Choroid plexus epithelial cell (primary cell): Measurements from ENCODE around the gene WTAP.
"Not testable (repeated sequence)": the region's sequence is repeated elsewhere in the genome, so short reads cannot be mapped to it uniquely, and the experiment has no call there.

Source experiments
- DNase-seq: peaks from one replicate; pipeline ENCODE4 v3.0.0-alpha.2; 2010; ENCODE audit warnings: low read depth
- H3K4me3 ChIP-seq: 2 replicates; pipeline ENCODE4 v1.5.1; 2011; ENCODE audit warnings: low read depth, mild to moderate bottlenecking, control low read depth, low read length, moderate library complexity
- TF ChIP-seq, protein P1 (sequence below): conservative IDR thresholded peaks from 2 replicates; pipeline ENCODE4 v1.5.1; 2011; ENCODE audit warnings: low read depth, mild to moderate bottlenecking, control low read depth, inconsistent platforms, low read length, moderate library complexity

Gene WTAP

DNA sequence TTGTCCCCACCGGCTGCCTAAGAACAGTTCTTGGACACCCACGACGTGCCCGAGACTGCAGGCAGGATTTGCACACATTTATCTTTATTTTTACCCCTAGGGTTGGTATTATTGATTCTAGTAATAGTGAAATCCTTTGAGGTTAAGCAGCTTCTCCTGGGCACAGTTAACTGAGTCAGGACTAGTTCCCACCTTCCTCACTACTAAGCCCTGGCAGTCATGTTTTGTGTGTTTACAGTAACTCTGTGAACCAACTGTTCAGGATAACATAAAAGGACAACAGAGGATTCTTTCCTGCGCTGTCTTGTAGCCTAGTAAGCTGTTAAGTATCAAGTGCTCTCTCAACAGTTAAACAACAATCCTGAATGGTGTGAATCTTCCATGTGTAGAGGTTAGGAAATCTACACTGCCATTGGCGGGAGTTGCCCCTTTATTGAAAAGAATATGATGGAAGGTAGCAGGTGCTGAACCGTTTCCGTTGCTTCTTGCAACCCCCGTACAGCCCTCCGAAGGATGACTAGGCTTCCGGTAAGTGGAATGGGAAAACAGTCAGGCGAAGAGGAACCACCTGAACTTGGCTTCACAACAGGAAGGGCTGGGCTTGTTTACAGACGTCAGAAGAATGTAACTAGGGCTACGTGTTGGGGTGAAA is 33.3 kb upstream of the WTAP start:
- peak overlapping the region; percentile 84 for H3K4me3 ChIP-seq
- no peak for DNase-seq
- TF ChIP-seq, protein P1, sequence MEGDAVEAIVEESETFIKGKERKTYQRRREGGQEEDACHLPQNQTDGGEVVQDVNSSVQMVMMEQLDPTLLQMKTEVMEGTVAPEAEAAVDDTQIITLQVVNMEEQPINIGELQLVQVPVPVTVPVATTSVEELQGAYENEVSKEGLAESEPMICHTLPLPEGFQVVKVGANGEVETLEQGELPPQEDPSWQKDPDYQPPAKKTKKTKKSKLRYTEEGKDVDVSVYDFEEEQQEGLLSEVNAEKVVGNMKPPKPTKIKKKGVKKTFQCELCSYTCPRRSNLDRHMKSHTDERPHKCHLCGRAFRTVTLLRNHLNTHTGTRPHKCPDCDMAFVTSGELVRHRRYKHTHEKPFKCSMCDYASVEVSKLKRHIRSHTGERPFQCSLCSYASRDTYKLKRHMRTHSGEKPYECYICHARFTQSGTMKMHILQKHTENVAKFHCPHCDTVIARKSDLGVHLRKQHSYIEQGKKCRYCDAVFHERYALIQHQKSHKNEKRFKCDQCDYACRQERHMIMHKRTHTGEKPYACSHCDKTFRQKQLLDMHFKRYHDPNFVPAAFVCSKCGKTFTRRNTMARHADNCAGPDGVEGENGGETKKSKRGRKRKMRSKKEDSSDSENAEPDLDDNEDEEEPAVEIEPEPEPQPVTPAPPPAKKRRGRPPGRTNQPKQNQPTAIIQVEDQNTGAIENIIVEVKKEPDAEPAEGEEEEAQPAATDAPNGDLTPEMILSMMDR = no peak

DNA sequence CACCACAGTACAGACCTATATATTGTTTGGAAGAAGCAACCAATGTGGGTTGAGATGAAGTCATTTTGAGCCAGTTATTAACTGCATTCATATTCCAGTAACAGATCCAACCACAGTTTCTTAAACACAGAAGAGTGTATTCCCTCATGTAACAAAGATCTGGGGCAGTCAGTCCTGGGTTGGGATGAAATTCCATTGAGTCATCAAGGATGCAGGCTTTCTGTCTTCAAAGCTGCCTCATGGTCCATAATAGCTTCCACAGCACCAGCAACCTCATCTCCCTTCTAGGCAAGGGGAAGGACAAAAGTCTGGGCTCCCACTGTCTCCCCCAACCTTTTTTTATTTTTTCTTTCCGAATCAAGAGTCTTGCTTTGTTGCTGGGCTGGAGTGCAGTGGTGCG is 31.3 kb upstream of the WTAP start:
- DNase-seq = no peak
- TF ChIP-seq, protein P1 = no peak
- H3K4me3 ChIP-seq = no peak overlapping the region

DNA sequence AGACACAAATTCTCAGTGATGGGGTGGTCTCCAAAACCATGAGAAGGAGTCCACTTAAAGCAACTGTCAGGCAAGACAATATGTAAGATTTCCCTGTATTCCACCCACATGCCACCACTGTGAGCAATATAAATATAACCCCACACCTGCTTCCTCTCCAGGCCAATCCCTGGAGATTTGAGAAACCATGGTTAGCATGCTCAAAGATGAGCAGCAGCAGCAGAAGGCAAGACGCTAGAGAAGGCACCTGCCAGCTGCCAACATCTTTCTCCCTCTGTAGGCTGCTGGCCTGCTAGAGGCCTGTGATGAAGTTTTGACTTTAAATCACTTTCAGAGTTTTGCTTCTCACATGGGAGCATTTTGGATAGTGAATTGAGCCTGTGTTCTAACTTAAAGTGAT is 26.3 kb upstream of the WTAP start:
- TF ChIP-seq, protein P1 = no peak
- no peak overlapping the region for H3K4me3 ChIP-seq
- DNase-seq = peak; percentile 30

DNA sequence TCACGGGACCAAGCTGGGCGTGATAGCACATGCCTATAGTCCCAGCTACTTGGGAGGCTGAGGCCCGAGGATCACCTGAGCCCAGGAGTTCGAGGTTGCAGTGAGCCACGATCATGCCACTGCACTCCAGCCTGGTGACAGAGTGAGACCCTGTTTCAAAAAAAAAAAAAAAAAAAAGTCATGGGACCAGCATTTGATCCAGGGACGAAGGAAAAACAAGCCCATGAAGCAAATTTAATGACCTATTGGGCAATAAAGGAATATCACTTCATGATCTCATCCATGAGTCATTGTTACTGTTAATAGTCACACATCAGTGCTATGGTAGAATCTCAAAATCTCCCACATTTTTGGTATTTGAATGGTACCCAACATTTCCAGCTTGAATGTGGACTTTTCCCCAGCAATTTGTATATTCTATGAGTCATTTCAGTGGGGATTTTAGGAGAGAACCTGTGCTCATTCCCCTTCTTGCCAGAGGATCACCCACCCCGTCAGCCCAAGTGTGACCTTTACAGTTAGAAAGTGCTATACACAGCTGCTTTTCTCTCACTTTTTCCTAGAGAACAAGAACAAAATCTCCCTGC is 25.8 kb upstream of the WTAP start:
- TF ChIP-seq, protein P1 = no peak
- H3K4me3 ChIP-seq = no peak overlapping the region
- DNase-seq = peak; percentile 85

DNA sequence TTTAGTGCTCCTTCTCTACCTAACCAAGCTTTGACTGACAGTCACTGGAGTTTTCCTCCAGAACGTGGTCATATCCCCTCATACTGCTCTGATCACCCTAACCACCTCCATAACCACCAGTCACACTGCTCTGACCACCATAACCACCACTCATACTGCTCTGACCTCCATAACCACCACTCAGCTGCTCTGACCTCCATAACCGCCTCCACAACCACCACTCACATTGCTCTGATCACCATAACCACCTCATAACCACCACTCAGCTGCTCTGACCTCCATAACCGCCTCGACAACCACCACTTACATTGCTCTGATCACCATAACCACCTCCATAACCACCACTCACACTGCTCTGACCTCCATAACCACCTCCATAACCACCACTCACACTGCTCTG is 16.7 kb upstream of the WTAP start:
- H3K4me3 ChIP-seq, DNase-seq: not testable (repeated sequence)

DNA sequence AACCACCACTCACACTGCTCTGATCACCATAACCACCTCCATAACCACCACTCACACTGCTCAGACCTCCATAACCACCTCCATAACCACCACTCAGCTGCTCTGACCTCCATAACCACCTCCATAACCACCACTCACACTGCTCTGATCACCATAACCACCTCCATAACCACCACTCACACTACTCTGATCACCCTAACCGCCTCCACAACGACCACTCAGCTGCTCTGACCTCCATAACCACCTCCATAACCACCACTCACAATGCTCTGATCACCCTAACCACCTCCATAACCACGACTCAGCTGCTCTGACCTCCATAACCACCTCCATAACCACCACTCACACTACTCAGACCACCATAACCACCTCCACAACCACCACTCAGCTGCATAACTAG is 14.9 kb upstream of the WTAP start:
- not testable (repeated sequence) for DNase-seq, H3K4me3 ChIP-seq

DNA sequence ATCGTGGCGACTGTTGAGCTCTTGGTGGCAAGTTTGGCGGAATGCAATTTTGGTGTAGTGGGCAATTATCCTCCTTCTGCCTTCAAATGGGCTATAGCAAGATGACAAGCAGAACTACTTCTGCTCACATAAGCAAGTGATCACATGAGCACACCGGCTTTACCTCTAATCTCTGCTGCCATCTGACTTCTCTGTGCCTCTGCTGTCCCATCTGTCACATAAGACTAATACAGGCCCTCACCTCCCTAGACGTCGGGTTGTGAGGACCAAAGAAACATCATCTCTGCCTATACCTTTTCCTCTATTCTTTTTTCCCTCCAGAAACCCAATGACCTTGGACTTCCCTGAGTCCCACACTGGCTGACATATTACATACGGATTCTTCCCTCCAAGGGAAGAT is 13.3 kb upstream of the WTAP start:
- no peak for DNase-seq
- TF ChIP-seq, protein P1 = no peak
- H3K4me3 ChIP-seq = no peak overlapping the region

DNA sequence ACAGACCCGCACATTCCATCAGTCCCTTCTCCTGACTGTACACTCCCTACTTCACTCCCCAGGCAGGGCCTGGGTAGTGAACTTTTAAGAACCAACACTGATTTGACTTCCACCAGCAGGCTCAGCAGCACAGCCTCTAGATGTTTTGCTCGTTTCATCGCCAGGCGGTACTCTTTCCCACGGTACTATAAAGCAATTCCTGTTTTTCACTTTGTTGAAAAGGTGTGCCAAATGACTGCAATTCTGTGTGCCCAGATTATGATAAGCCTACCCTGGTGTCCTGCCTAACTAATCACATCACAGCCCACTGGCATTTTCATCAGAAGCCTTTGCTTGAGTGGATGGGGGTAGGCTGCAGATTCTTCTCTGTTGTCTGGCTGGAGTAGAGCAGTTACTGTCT is 12.9 kb upstream of the WTAP start:
- no peak for DNase-seq
- no peak overlapping the region for H3K4me3 ChIP-seq
- TF ChIP-seq, protein P1 = no peak
